Mucosa of descending colon (tissue), 3 donors: ENCODE results near the gene SLC24A4. TPM values are rescaled to one million over a fixed set of nuclear protein-coding genes. Genes with fewer than 3 reads are reported as not detected.
A peak's percentile ranks its signal among the peaks of the same experiment; 100 is the strongest.
"Not testable (repeated sequence)": the region's sequence is repeated elsewhere in the genome, so short reads cannot be mapped to it uniquely, and the experiment has no call there.

ENCODE experiments used
- ATAC-seq: fragments of 200-7000 bp; cut with Tn5 transposase; one replicate; pipeline ENCODE4 v1.9.1; 2020; ENCODE audit warnings: mild to moderate bottlenecking, moderate library complexity
- DNase-seq, 3 donors: peaks; one replicate each; pipeline ENCODE4 v3.0.0-alpha.2; 2020
- H3K36me3 ChIP-seq: fragments of 200-600 bp; one replicate; pipeline ENCODE4 v1.8.0; 2021; ENCODE audit warnings: low read depth, mild to moderate bottlenecking
- H3K4me1 ChIP-seq: fragments of 200-600 bp; one replicate; pipeline ENCODE4 v1.8.0; 2021; ENCODE audit warnings: low read depth, mild to moderate bottlenecking
- H3K4me3 ChIP-seq: fragments of 200-600 bp; one replicate; pipeline ENCODE4 v1.8.0; 2021; ENCODE audit warnings: mild to moderate bottlenecking
- H3K9me3 ChIP-seq: fragments of 200-600 bp; one replicate; pipeline ENCODE4 v1.8.0; 2021; ENCODE audit warnings: mild to moderate bottlenecking
- intact Hi-C, 2 donors: fragments of 100-400 bp; cut with DNase I in 1 of 2; cut with micrococcal nuclease in 1 of 2; formaldehyde crosslinking; loops; one replicate each; pipeline versions ENCODE4 v1.11.0 to v1.11.1; 2022; cut with DNase I, micrococcal nuclease
- total RNA-seq, 3 donors: library from RNA; stranded (reverse); fragmentation: NEBNext Ultra II Directional in 2 of 3; extraction: Animal tissue kit (Norgen Biotek cat#: 25700) in 2 of 3; gene quantifications; one replicate each; pipeline versions ENCODE4 v1.2.1 to v1.2.4, GENCODE V29; 2021 to 2023
- TF ChIP-seq, protein P1 (sequence below): fragments of 200-600 bp; IDR thresholded peaks from one replicate; pipeline ENCODE4 v1.8.0; 2022; ENCODE audit warnings: antibody characterized with exemption, mild to moderate bottlenecking
- donor health status: DM: no; HTN: no; CAD: no; lungs with moderate emphysema.
- donor health status: DM: no; HTN: no; CAD: no.
- donor health status: DM: no; HTN: yes; CAD: no.

SLC24A4 gene
- total RNA-seq, 3 donors from 2014 or later: 0.14 to 0.63 (median 0.27) TPM

GRCh38 chr14:92532490-92533163, 209.7 kb downstream of the SLC24A4 start:
- DNase-seq (peak; percentile 59 to 64 (median 60)), ATAC-seq (peak; percentile 73)
- no peaks in the 10 kb centered on the region for H3K36me3 ChIP-seq
- peaks cover 18% of the 10 kb centered on the region for H3K4me1 ChIP-seq
- TF ChIP-seq, protein P1, sequence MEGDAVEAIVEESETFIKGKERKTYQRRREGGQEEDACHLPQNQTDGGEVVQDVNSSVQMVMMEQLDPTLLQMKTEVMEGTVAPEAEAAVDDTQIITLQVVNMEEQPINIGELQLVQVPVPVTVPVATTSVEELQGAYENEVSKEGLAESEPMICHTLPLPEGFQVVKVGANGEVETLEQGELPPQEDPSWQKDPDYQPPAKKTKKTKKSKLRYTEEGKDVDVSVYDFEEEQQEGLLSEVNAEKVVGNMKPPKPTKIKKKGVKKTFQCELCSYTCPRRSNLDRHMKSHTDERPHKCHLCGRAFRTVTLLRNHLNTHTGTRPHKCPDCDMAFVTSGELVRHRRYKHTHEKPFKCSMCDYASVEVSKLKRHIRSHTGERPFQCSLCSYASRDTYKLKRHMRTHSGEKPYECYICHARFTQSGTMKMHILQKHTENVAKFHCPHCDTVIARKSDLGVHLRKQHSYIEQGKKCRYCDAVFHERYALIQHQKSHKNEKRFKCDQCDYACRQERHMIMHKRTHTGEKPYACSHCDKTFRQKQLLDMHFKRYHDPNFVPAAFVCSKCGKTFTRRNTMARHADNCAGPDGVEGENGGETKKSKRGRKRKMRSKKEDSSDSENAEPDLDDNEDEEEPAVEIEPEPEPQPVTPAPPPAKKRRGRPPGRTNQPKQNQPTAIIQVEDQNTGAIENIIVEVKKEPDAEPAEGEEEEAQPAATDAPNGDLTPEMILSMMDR: no peak
- H3K4me3 ChIP-seq: no peak overlapping the region
- intact Hi-C loops: no loop called here
- no peaks in the 10 kb centered on the region for H3K9me3 ChIP-seq

DNA sequence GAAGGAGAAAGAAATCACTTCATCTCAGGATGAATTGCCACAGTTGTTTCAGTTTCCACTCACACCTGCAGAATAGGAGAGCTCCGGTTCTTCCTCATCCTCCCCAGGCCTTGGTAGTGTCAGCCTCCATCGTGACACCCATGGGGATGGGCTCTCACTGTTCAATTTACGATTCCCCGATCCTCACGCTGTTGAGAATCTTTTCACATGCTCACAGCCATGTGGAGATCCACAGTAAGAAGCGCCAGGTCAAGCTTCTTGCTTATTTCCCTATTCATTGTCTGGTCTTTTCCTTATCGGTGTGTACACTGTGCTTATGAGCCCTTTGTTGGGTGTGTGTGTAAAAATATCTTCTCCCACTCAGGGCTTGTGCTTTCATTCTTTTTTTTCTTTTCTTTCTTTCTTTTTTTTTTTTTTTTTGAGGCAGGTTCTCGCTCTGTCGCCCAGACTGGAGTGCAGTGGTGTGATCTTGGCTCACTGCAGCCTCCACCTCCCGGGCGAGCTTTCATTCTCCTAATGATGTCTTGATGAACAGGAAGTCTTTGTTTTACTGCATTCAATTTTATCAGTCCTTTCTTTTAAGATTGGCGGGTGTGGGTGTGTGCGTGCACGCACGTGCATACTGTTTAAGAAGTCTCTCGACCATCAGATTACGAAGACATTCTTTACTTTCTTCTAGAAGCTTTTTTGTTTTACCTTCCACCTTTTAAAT, 212.1 kb downstream of the SLC24A4 start:
- no peaks in the 10 kb centered on the region for H3K9me3 ChIP-seq
- peak; percentile 59 for ATAC-seq
- intact Hi-C loops: no loop called here
- H3K36me3 ChIP-seq: no peaks in the 10 kb centered on the region
- H3K4me1 ChIP-seq: peaks cover 32% of the 10 kb centered on the region
- TF ChIP-seq, protein P1: no peak
- peak; percentile 52 to 65 (median 56) for DNase-seq
- no peak overlapping the region for H3K4me3 ChIP-seq

GRCh38 chr14:92536231-92536630, 213.3 kb downstream of the SLC24A4 start:
- ATAC-seq, intact Hi-C loops, H3K36me3 ChIP-seq, H3K9me3 ChIP-seq, H3K4me3 ChIP-seq: not testable (repeated sequence)
- H3K4me1 ChIP-seq: peaks cover 44% of the 10 kb centered on the region
- DNase-seq: peak in 2 of 3 donors; percentile 13 to 15

- TF ChIP-seq, protein P1: no peak
- Histone ChIP-seq H3K4me3 (no peak overlapping the region), H3K9me3 (no peaks in the 10 kb centered on the region), H3K4me1 (peaks cover 32% of the 10 kb centered on the region), H3K36me3 (no peaks in the 10 kb centered on the region)
- DNase-seq (no peak), ATAC-seq (no peak)
- intact Hi-C loops: no loop called here
Measured at GRCh38 chr14:92538412-92538985, 215.5 kb downstream of the SLC24A4 start.

- Histone ChIP-seq H3K4me3 (no peak overlapping the region), H3K36me3 (no peaks in the 10 kb centered on the region), H3K4me1 (peaks cover 32% of the 10 kb centered on the region), H3K9me3 (no peaks in the 10 kb centered on the region)
- DNase-seq: peak in 2 of 3 donors; percentile 31 to 44
- no peak for ATAC-seq
- intact Hi-C loops: no loop called here
- TF ChIP-seq, protein P1: no peak
Measured at GRCh38 chr14:92539419-92539818, 216.5 kb downstream of the SLC24A4 start.

- Histone ChIP-seq H3K9me3 (no peaks in the 10 kb centered on the region), H3K4me3 (no peak overlapping the region), H3K36me3 (no peaks in the 10 kb centered on the region), H3K4me1 (peaks cover 32% of the 10 kb centered on the region)
- TF ChIP-seq, protein P1: no peak
- intact Hi-C loops: no loop called here
- DNase-seq (peak in 2 of 3 donors; percentile 47 to 67), ATAC-seq (peak; percentile 1)
Measured at GRCh38 chr14:92539875-92540274, 216.9 kb downstream of the SLC24A4 start.
